Upper lobe of left lung (tissue), 6 donors: Measurements from ENCODE around the gene DAG1. TPM values are rescaled to one million over a fixed set of nuclear protein-coding genes. Genes with fewer than 3 reads are reported as not detected.
A peak's percentile ranks its signal among the peaks of the same experiment; 100 is the strongest.

Experiments
- ATAC-seq, 2 donors: fragments of 200-7000 bp; cut with Tn5 transposase; one replicate each; pipeline ENCODE4 v1.9.1; 2022; ENCODE audit warnings: mild to moderate bottlenecking in 2 of 2, moderate library complexity in 2 of 2; ENCODE audit not compliant: low FRiP score in 2 of 2
- DNase-seq, 2 donors: peaks; one replicate each; pipeline ENCODE4 v3.0.0-alpha.2; 2019 to 2020
- H3K27ac ChIP-seq, 4 donors: fragments of 200-600 bp; sonication (generic); one replicate each; pipeline ENCODE4 v1.5.1; 2016 to 2019
- H3K27me3 ChIP-seq, 4 donors: fragments of 200-600 bp; sonication (generic); one replicate each; pipeline ENCODE4 v1.5.1; 2017 to 2019
- H3K36me3 ChIP-seq, 4 donors: fragments of 200-600 bp; sonication (generic); one replicate each; pipeline ENCODE4 v1.5.1; 2016 to 2019
- H3K4me1 ChIP-seq, 4 donors: fragments of 200-600 bp; sonication (generic); one replicate each; pipeline ENCODE4 v1.5.1; 2018 to 2019
- H3K4me3 ChIP-seq, 4 donors: fragments of 200-600 bp; sonication (generic); one replicate each; pipeline ENCODE4 v1.5.1; 2017 to 2019; ENCODE audit warnings: mild to moderate bottlenecking in 2 of 4, moderate library complexity in 1 of 4
- H3K9me3 ChIP-seq, 4 donors: fragments of 200-600 bp; sonication (generic); one replicate each; pipeline ENCODE4 v1.5.1; 2018 to 2019
- CTCF ChIP-seq, 6 experiments: fragments of 450-650 bp in 4 of 6; fragments of 200-600 bp in 2 of 6; sonication (generic) in 2 of 6; IDR thresholded peaks; one replicate each; pipeline ENCODE4 v1.5.1; 2016 to 2019; ENCODE audit warnings: antibody characterized with exemption in 6 of 6
- EP300 ChIP-seq, 4 donors: sonication (generic); formaldehyde crosslinking; IDR thresholded peaks; one replicate each; pipeline ENCODE4 v1.5.1; 2017; ENCODE audit warnings: antibody characterized with exemption in 4 of 4, control low read depth in 2 of 4
- POLR2A ChIP-seq, 4 donors: fragments of 450-650 bp; IDR thresholded peaks; one replicate each; pipeline ENCODE4 v1.5.1; 2016 to 2017; ENCODE audit warnings: antibody characterized with exemption in 4 of 4, mild to moderate bottlenecking in 2 of 4
- POLR2AphosphoS5 ChIP-seq, 2 donors: sonication (generic); formaldehyde crosslinking; IDR thresholded peaks; one replicate each; pipeline ENCODE4 v1.5.1; 2017; ENCODE audit warnings: antibody characterized with exemption in 2 of 2
- WGBS, 2 donors: methylation state at CpG; one replicate each; pipeline ENCODE4 v1.1.5; 2017 to 2018; 5-methylcytosine and 5-hydroxymethylcytosine counted together
- total RNA-seq, 6 donors: library from RNA; depleted of rRNA in 4 of 6; stranded (reverse); fragments of >200 nt in 4 of 6; gene quantifications; one replicate each; pipeline versions ENCODE4 v1.1.0 to v1.2.1, GENCODE V29; 2016 to 2021
- donor health status: DM: no; HTN: no; CAD: no; lungs with moderate emphysema.
- donor health status: DM: no; HTN: yes; CAD: no; lungs with severe emphysema.

Gene DAG1
- total RNA-seq, 6 donors from 2014 or later: 22.0 to 104 (median 73.5) TPM

- Histone ChIP-seq H3K27me3 (no peaks in the 10 kb centered on the region), H3K27ac (peak overlapping the region in 2 of 4 donors; percentile 32 to 53), H3K4me3 (no peak overlapping the region), H3K9me3 (no peaks in the 10 kb centered on the region), H3K36me3 (no peaks in the 10 kb centered on the region), H3K4me1 (peaks cover 6 to 14% (median 13%) of the 10 kb centered on the region in 4 donors)
- DNase-seq (peak in 1 of 2 donors; percentile 51), ATAC-seq (peak in 1 of 2 donors; percentile 41)
- TF ChIP-seq EP300 (IDR thresholded peaks at IDR 0.05): no peak
- TF ChIP-seq CTCF (IDR thresholded peaks at IDR 0.05): peak in 3 of 6 experiments; percentile 24 to 34 (median 29)
- WGBS, 2 donors: 89 to 94% methylated on average over 2 of the region's 2 CpGs
Observed at GRCh38 chr3:49454458-49454857, 15.6 kb upstream of the DAG1 start.

- DNase-seq (no peak), ATAC-seq (no peak)
- Histone ChIP-seq H3K27me3 (no peaks in the 10 kb centered on the region), H3K4me3 (no peak overlapping the region), H3K27ac (peak overlapping the region in 2 of 4 donors; percentile 32 to 53), H3K4me1 (peaks cover 6 to 15% (median 14%) of the 10 kb centered on the region in 4 donors), H3K36me3 (no peaks in the 10 kb centered on the region), H3K9me3 (no peaks in the 10 kb centered on the region)
- WGBS, 2 donors: 56 to 68% methylated on average over 3 of the region's 3 CpGs
- no peak for TF ChIP-seq POLR2AphosphoS5 (IDR thresholded peaks at IDR 0.05)
Observed at GRCh38 chr3:49454898-49455681, 15.0 kb upstream of the DAG1 start.

- ATAC-seq (no peak), DNase-seq (no peak)
- H3K4me1 ChIP-seq: peaks cover 11 to 25% (median 22%) of the 10 kb centered on the region in 4 donors
- no peaks in the 10 kb centered on the region for H3K27me3 ChIP-seq
- H3K4me3 ChIP-seq: no peak overlapping the region
- H3K27ac ChIP-seq: no peak overlapping the region
- 95 to 100% methylated on average over 1 to 3 of the region's 3 CpGs for WGBS, 2 donors
- no peaks in the 10 kb centered on the region for H3K36me3 ChIP-seq
- no peak for TF ChIP-seq POLR2A (IDR thresholded peaks at IDR 0.05)
- no peak for TF ChIP-seq POLR2AphosphoS5 (IDR thresholded peaks at IDR 0.05)
- TF ChIP-seq EP300 (IDR thresholded peaks at IDR 0.05): no peak
- TF ChIP-seq CTCF (IDR thresholded peaks at IDR 0.05): no peak
- no peaks in the 10 kb centered on the region for H3K9me3 ChIP-seq
Observed at GRCh38 chr3:49456466-49456865, 13.6 kb upstream of the DAG1 start.

- DNase-seq: no peak
- no peaks in the 10 kb centered on the region for H3K36me3 ChIP-seq
- no peak for ATAC-seq
- H3K4me3 ChIP-seq: no peak overlapping the region
- no peaks in the 10 kb centered on the region for H3K27me3 ChIP-seq
- 92% methylated on average over 1 to 2 of the region's 2 CpGs for WGBS, 2 donors
- no peaks in the 10 kb centered on the region for H3K9me3 ChIP-seq
- no peak for TF ChIP-seq POLR2A (IDR thresholded peaks at IDR 0.05)
- no peak for TF ChIP-seq EP300 (IDR thresholded peaks at IDR 0.05)
- no peak for TF ChIP-seq POLR2AphosphoS5 (IDR thresholded peaks at IDR 0.05)
- no peak for TF ChIP-seq CTCF (IDR thresholded peaks at IDR 0.05)
- H3K27ac ChIP-seq: peak overlapping the region in 3 of 4 donors; percentile 76 to 83 (median 79)
- H3K4me1 ChIP-seq: peaks cover 14 to 41% (median 23%) of the 10 kb centered on the region in 4 donors
Observed at GRCh38 chr3:49460188-49460890, 9.7 kb upstream of the DAG1 start.

GRCh38 chr3:49460956-49461355 lies 9.1 kb upstream of the DAG1 start:
- TF ChIP-seq POLR2A (IDR thresholded peaks at IDR 0.05): no peak
- TF ChIP-seq EP300 (IDR thresholded peaks at IDR 0.05): no peak
- Histone ChIP-seq H3K27ac (peak overlapping the region; percentile 57 to 83 (median 78)), H3K27me3 (no peaks in the 10 kb centered on the region), H3K9me3 (no peaks in the 10 kb centered on the region), H3K4me1 (peaks cover 14 to 47% (median 24%) of the 10 kb centered on the region in 4 donors), H3K4me3 (no peak overlapping the region), H3K36me3 (no peaks in the 10 kb centered on the region)
- WGBS, 2 donors: 73 to 90% methylated on average over 3 to 4 of the region's 4 CpGs
- DNase-seq (no peak), ATAC-seq (no peak)
